ENCODE results near the gene PDE8A.

DNA sequence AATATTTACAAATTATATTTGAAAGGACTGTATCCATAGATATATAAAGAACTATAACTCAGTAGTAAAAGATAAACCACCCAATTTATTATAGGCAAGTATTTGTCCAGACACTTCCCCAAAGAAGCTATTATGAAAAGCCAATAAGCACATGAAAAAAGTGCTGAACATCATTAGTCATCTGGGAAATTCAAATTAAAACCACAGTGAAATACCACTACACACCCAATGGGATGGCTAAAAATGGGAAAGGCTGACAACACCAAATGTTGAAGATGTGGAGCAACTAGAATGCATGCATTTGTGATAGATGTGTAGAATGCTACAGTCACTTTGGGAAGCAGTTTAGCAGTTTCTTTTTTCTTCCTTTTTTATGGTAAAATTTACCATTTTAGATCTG, 147.0 kb downstream of the PDE8A start:
- TF ChIP-seq GATA3 (IDR thresholded peaks at IDR 0.05; ENCODE audit: low read depth, low read length), result no peak
- no peak for TF ChIP-seq GATA2 (IDR thresholded peaks at IDR 0.05; ENCODE audit: low read depth, low read length)
